ENCODE measurements around the gene INPP4B.

INPP4B gene

DNA sequence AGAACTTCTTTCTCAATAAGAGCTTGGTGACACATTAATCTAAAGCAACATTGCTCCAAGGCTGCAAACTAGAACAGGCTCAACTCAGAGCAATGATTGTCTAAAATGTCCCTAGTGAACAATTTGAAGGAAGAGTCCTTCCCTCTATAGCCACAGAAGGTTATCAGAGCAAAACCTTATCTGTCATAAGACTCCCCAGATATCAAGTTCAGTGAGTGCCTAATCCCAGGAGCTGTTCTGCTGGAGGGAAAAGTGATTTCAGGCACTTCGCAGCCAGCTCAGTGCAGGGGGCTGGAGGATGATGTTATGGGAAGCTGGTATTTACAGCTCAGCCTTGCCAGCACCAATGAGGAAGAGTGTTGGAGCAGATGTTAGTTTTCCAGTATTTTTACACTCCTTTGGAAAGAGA is 497.5 kb downstream of the INPP4B start:
- DNase-seq (ENCODE audit: low read depth in 2 of 2), result peak in 1 of 2 donors; percentile 35
- TF ChIP-seq, protein P1, sequence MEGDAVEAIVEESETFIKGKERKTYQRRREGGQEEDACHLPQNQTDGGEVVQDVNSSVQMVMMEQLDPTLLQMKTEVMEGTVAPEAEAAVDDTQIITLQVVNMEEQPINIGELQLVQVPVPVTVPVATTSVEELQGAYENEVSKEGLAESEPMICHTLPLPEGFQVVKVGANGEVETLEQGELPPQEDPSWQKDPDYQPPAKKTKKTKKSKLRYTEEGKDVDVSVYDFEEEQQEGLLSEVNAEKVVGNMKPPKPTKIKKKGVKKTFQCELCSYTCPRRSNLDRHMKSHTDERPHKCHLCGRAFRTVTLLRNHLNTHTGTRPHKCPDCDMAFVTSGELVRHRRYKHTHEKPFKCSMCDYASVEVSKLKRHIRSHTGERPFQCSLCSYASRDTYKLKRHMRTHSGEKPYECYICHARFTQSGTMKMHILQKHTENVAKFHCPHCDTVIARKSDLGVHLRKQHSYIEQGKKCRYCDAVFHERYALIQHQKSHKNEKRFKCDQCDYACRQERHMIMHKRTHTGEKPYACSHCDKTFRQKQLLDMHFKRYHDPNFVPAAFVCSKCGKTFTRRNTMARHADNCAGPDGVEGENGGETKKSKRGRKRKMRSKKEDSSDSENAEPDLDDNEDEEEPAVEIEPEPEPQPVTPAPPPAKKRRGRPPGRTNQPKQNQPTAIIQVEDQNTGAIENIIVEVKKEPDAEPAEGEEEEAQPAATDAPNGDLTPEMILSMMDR (IDR thresholded peaks at IDR 0.05; ENCODE audit: low read depth, low read length), result no peak
- H3K4me3 ChIP-seq (replicated peaks in 1 of 2; ENCODE audit: low read depth in 2 of 2, low read length in 2 of 2), result no peak overlapping the region

DNA sequence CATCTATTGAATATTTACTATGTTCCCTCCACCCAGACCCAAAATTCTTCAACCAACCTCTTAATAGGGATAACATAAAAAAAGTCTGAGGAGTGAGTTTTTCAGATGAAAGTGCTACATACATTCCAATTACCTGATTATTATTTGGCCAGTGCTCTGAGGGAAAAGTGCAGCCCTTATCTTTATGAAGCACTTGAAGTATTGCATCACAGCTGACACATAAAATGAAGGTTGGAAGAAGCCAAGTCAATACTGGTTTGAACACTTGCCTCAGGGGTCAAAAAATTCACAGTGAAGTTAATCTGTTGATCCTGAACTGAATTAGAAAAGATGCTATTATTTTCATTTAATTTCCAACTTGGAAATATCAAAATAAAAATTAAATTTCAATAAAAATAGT is 498.9 kb downstream of the INPP4B start:
- H3K4me3 ChIP-seq (replicated peaks in 1 of 2; ENCODE audit: low read depth in 2 of 2, low read length in 2 of 2), result no peak overlapping the region
- TF ChIP-seq, protein P1 (IDR thresholded peaks at IDR 0.05; ENCODE audit: low read depth, low read length), result no peak
- DNase-seq (ENCODE audit: low read depth in 2 of 2), result peak; percentile 42 to 50

DNA sequence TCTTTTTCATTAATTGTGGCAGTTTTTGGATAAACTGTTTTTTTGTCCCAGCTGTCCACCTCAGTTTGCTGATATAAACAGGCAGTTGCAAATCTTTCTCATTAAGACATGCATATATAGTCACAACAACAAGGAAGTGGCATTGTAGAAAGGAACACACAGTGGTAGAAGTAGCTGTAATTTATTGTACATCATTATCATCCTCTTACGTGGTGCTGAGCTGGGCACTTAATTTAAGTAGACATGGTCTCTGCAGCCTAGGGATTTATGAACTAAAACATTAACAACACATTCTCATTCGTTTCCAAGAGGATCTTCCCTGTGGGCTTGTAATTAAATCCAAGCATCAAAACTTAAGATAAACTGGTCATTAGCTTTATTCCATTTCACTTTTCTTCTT is 500.2 kb downstream of the INPP4B start:
- no peak for DNase-seq (ENCODE audit: low read depth in 2 of 2)
- TF ChIP-seq, protein P1 (IDR thresholded peaks at IDR 0.05; ENCODE audit: low read depth, low read length), result no peak
- no peak overlapping the region for H3K4me3 ChIP-seq (replicated peaks in 1 of 2; ENCODE audit: low read depth in 2 of 2, low read length in 2 of 2)

DNA sequence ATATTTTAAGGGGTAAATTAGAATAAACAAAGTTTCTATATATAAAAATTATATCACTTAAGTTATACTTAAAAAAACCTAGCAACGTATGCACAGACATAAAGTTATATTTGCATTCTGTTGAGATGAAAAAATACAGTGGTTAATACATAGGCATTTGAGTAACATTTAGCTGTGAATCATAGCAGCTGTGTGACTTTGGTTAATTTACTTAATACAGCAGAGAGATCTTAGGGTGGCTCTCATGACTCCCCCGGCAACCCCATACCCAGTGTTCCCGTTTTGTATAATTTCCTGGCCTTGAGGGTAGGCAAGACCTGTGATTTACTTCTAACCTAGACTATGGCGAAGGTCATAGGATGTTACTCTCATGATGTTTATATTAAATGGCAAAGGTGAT is 504.8 kb downstream of the INPP4B start:
- TF ChIP-seq, protein P1 (IDR thresholded peaks at IDR 0.05; ENCODE audit: low read depth, low read length), result no peak
- DNase-seq (ENCODE audit: low read depth in 2 of 2), result no peak
- H3K4me3 ChIP-seq (replicated peaks in 1 of 2; ENCODE audit: low read depth in 2 of 2, low read length in 2 of 2), result no peak overlapping the region

DNA sequence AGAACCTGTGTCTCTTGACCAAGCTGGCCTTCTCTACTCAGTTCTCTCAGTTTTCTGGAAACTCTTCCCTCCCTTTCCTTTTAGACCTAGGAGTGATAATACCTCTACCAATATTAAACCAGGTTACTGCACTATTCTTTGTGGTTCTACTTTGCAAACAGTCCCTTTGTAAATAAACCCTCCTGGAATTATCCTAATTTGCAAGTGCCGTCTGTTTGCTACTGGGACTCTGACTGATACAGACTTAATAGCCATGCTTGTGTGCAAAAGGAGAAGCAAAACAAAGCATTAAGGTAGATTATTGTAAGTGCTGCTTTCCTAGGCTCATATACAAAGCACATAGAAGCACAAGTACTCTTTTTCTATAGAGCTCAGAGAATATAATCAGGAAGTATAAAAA is 507.0 kb downstream of the INPP4B start:
- no peak overlapping the region for H3K4me3 ChIP-seq (replicated peaks in 1 of 2; ENCODE audit: low read depth in 2 of 2, low read length in 2 of 2)
- TF ChIP-seq, protein P1 (IDR thresholded peaks at IDR 0.05; ENCODE audit: low read depth, low read length), result no peak

DNA sequence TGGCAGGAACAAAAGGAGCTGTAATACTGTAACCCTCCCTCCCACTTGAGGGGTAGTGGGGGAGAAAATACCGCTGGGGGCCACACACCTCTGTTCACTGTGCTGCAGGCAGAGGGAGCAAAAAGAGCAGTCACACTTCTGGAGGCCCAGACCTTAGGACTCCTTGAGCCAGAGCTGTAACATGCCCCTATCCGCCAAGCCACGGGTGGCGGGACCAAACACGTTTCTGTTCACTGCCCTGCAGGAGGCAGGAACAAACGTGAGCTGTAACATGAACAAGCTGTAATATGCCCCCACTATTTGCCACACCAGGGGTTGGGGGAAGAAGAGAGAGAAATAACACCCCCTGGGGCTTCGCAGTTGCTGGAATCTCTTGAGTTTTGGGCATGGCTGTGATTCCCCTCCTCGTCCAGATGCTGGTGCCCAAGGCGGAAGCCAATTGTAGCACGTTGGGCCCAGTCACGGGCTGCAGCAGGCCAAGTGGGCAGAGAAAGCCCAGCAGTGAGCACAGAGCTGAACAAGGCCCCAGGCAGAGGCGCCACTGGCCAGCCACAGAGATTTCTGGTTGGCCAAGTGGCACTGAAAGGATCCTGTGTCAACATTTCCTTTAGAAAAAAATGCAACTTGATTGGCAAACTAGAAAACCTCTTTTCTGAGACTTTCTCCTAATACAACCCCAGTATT is 509.7 kb downstream of the INPP4B start:
- TF ChIP-seq, protein P1 (IDR thresholded peaks at IDR 0.05; ENCODE audit: low read depth, low read length), result no peak
- no peak overlapping the region for H3K4me3 ChIP-seq (replicated peaks in 1 of 2; ENCODE audit: low read depth in 2 of 2, low read length in 2 of 2)
- no peak for DNase-seq (ENCODE audit: low read depth in 2 of 2)

More for the DNA sequence above, 507.0 kb downstream of the INPP4B start:
- DNase-seq (ENCODE audit: low read depth in 2 of 2), result no peak

DNA sequence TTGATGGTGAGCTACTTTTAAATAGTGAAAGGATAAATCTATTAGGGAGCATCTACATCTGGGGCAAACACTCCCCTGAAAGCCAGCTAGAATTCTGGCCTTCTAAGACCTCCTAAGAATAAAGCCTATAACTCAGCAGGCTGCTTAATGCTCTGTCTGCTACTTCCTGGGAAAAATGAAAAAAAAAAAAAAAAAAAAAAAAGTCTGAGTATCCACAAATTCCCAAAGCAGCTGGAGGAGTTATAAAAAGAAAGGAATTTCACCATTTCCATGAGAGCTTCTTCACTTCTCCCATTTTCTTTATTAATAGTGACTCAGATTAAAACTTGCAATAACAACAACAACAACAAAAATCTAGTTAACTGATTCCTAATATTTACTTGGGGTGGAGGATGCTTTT is 511.2 kb downstream of the INPP4B start:
- TF ChIP-seq, protein P1 (IDR thresholded peaks at IDR 0.05; ENCODE audit: low read depth, low read length), result no peak
- no peak for DNase-seq (ENCODE audit: low read depth in 2 of 2)
- H3K4me3 ChIP-seq (replicated peaks in 1 of 2; ENCODE audit: low read depth in 2 of 2, low read length in 2 of 2), result no peak overlapping the region
